ENCODE results near the gene OR6B1. TPM values are rescaled to one million over a fixed set of nuclear protein-coding genes. Genes with fewer than 3 reads are reported as not detected.

The OR6B1 gene
- total and polyA plus RNA-seq, 5 donors from 2014 or later: not detected

GRCh38 chr7:143973870-143974416 lies 26.2 kb upstream of the OR6B1 start:
- no peaks in the 10 kb centered on the region for H3K36me3 Mint-ChIP-seq
- H3K27me3 Mint-ChIP-seq: peaks cover 16% of the 10 kb centered on the region
- Histone ChIP-seq H3K4me1 (ENCODE audit: control insufficient read depth, insufficient read depth, low read length, poor library complexity, severe bottlenecking) (peaks cover 3% of the 10 kb centered on the region), H3K9me3 (ENCODE audit: control insufficient read depth in 2 of 2, low read length in 2 of 2) (no peaks in the 10 kb centered on the region), H3K27ac (ENCODE audit: insufficient read depth, low read length, poor library complexity, severe bottlenecking) (no peak overlapping the region), H3K27me3 (ENCODE audit: control insufficient read depth, insufficient read depth, low read length) (peaks cover 8% of the 10 kb centered on the region), H3K36me3 (ENCODE audit: control insufficient read depth, insufficient read depth, low read length) (no peaks in the 10 kb centered on the region), H3K4me3 (ENCODE audit: low read depth, low read length) (no peak overlapping the region)
- peaks cover 0 to 3% (median 0%) of the 10 kb centered on the region in 7 donors for H3K9me3 Mint-ChIP-seq
- DNase-seq (no peak), ATAC-seq (ENCODE audit: low read depth in 2 of 2) (no peak)
- no peak overlapping the region for H3K27ac Mint-ChIP-seq
- no peaks in the 10 kb centered on the region for H3K4me1 Mint-ChIP-seq
- H3K4me3 Mint-ChIP-seq: no peak overlapping the region

DNA sequence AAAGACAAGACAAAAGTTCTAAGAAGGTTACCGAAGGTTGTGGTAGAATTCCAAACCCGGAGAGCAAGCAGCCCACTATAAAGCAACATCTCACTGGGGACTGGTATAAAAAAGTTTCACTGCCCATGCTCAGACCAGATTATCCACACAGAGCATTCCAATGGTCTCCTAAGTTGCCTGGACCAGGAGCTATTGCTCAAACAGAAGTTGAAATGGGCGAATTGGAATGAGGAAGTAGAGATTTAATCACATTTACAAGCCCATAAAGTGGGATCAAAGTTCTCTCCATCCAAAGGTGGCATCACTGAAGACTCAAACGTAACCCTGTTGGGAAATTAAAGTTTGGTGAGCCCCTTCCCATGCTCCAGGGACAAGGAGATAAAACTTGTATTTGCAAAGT lies 25.7 kb upstream of the OR6B1 start:
- Histone ChIP-seq H3K27me3 (ENCODE audit: control insufficient read depth, insufficient read depth, low read length) (peaks cover 8% of the 10 kb centered on the region), H3K36me3 (ENCODE audit: control insufficient read depth, insufficient read depth, low read length) (no peaks in the 10 kb centered on the region), H3K27ac (ENCODE audit: insufficient read depth, low read length, poor library complexity, severe bottlenecking) (no peak overlapping the region), H3K4me1 (ENCODE audit: control insufficient read depth, insufficient read depth, low read length, poor library complexity, severe bottlenecking) (peaks cover 3% of the 10 kb centered on the region), H3K4me3 (ENCODE audit: low read depth, low read length) (no peak overlapping the region), H3K9me3 (ENCODE audit: control insufficient read depth in 2 of 2, low read length in 2 of 2) (no peaks in the 10 kb centered on the region)
- no peak overlapping the region for H3K27ac Mint-ChIP-seq
- H3K27me3 Mint-ChIP-seq: peaks cover 16% of the 10 kb centered on the region
- no peaks in the 10 kb centered on the region for H3K36me3 Mint-ChIP-seq
- peaks cover 0 to 3% (median 0%) of the 10 kb centered on the region in 7 donors for H3K9me3 Mint-ChIP-seq
- ATAC-seq (ENCODE audit: low read depth in 2 of 2): no peak
- no peak overlapping the region for H3K4me3 Mint-ChIP-seq
- H3K4me1 Mint-ChIP-seq: no peaks in the 10 kb centered on the region
- DNase-seq: no peak

DNA sequence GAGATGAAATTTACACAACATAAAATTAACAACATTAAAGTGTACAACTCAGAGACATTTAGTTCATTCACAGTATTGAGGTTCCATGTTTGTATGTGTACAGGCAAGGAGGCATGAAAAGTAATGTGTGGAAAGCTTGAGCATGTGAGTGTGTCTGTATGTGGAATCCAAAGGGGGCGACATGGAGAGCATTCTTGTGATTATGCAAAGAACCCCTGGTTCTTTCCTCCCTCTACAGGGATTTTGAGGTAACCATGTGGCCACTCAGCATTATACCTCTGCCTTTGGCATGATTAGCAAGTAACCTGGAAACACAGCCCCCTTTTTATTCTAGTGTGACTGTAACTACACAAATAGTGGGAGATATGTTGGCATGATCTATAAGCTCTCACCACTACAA lies 24.5 kb upstream of the OR6B1 start:
- Mint-ChIP-seq H3K4me1 (no peaks in the 10 kb centered on the region), H3K4me3 (no peak overlapping the region), H3K27me3 (peaks cover 16% of the 10 kb centered on the region), H3K9me3 (peaks cover 0 to 3% (median 0%) of the 10 kb centered on the region in 7 donors), H3K27ac (no peak overlapping the region), H3K36me3 (no peaks in the 10 kb centered on the region)
- Histone ChIP-seq H3K4me1 (ENCODE audit: control insufficient read depth, insufficient read depth, low read length, poor library complexity, severe bottlenecking) (peaks cover 3% of the 10 kb centered on the region), H3K27ac (ENCODE audit: insufficient read depth, low read length, poor library complexity, severe bottlenecking) (no peak overlapping the region), H3K4me3 (ENCODE audit: low read depth, low read length) (no peak overlapping the region), H3K9me3 (ENCODE audit: control insufficient read depth in 2 of 2, low read length in 2 of 2) (no peaks in the 10 kb centered on the region), H3K36me3 (ENCODE audit: control insufficient read depth, insufficient read depth, low read length) (no peaks in the 10 kb centered on the region), H3K27me3 (ENCODE audit: control insufficient read depth, insufficient read depth, low read length) (peaks cover 8% of the 10 kb centered on the region)
- no peak for DNase-seq
- ATAC-seq (ENCODE audit: low read depth in 2 of 2): no peak

DNA sequence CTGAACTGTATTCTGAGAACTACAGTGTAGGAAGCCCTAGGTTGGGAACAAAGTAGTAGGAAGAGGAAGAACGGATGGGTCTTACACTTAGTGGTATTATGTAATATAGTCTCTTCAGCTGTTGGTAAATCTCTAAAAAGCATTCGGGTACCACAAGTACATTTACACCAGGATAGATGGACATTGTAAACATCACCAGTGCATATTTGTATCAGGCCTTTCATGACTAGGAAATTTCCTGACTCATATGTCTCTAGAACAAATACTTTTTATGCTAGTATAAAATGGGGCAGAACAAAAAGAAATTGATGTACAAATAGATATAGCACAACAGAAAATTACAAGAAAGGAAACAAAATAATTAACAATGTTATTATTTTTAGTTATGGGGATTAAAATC lies 21.5 kb upstream of the OR6B1 start:
- DNase-seq (no peak), ATAC-seq (ENCODE audit: low read depth in 2 of 2) (no peak)
- Histone ChIP-seq H3K4me3 (ENCODE audit: low read depth, low read length) (no peak overlapping the region), H3K27me3 (ENCODE audit: control insufficient read depth, insufficient read depth, low read length) (peaks cover 8% of the 10 kb centered on the region), H3K4me1 (ENCODE audit: control insufficient read depth, insufficient read depth, low read length, poor library complexity, severe bottlenecking) (peaks cover 3% of the 10 kb centered on the region), H3K27ac (ENCODE audit: insufficient read depth, low read length, poor library complexity, severe bottlenecking) (no peak overlapping the region), H3K36me3 (ENCODE audit: control insufficient read depth, insufficient read depth, low read length) (no peaks in the 10 kb centered on the region), H3K9me3 (ENCODE audit: control insufficient read depth in 2 of 2, low read length in 2 of 2) (no peaks in the 10 kb centered on the region)
- H3K36me3 Mint-ChIP-seq: no peaks in the 10 kb centered on the region
- H3K27ac Mint-ChIP-seq: no peak overlapping the region
- no peaks in the 10 kb centered on the region for H3K4me1 Mint-ChIP-seq
- H3K27me3 Mint-ChIP-seq: no peaks in the 10 kb centered on the region
- peaks cover 0 to 3% (median 0%) of the 10 kb centered on the region in 7 donors for H3K9me3 Mint-ChIP-seq
- H3K4me3 Mint-ChIP-seq: no peak overlapping the region

- Histone ChIP-seq H3K9me3 (ENCODE audit: control insufficient read depth in 2 of 2, low read length in 2 of 2) (no peaks in the 10 kb centered on the region), H3K27me3 (ENCODE audit: control insufficient read depth, insufficient read depth, low read length) (peaks cover 8% of the 10 kb centered on the region), H3K36me3 (ENCODE audit: control insufficient read depth, insufficient read depth, low read length) (no peaks in the 10 kb centered on the region), H3K4me3 (ENCODE audit: low read depth, low read length) (no peak overlapping the region), H3K27ac (ENCODE audit: insufficient read depth, low read length, poor library complexity, severe bottlenecking) (no peak overlapping the region), H3K4me1 (ENCODE audit: control insufficient read depth, insufficient read depth, low read length, poor library complexity, severe bottlenecking) (no peaks in the 10 kb centered on the region)
- ATAC-seq (ENCODE audit: low read depth in 2 of 2) (no peak), DNase-seq (no peak)
- peaks cover 4% of the 10 kb centered on the region for H3K27me3 Mint-ChIP-seq
- no peaks in the 10 kb centered on the region for H3K4me1 Mint-ChIP-seq
- H3K27ac Mint-ChIP-seq: no peak overlapping the region
- no peaks in the 10 kb centered on the region for H3K36me3 Mint-ChIP-seq
- H3K9me3 Mint-ChIP-seq: peaks cover 0 to 3% (median 0%) of the 10 kb centered on the region in 7 donors
- no peak overlapping the region for H3K4me3 Mint-ChIP-seq
Observed at GRCh38 chr7:143979359-143979758, 20.8 kb upstream of the OR6B1 start.

GRCh38 chr7:143979998-143980397 lies 20.1 kb upstream of the OR6B1 start:
- Histone ChIP-seq H3K9me3 (ENCODE audit: control insufficient read depth in 2 of 2, low read length in 2 of 2) (no peaks in the 10 kb centered on the region), H3K36me3 (ENCODE audit: control insufficient read depth, insufficient read depth, low read length) (no peaks in the 10 kb centered on the region), H3K4me1 (ENCODE audit: control insufficient read depth, insufficient read depth, low read length, poor library complexity, severe bottlenecking) (no peaks in the 10 kb centered on the region), H3K27ac (ENCODE audit: insufficient read depth, low read length, poor library complexity, severe bottlenecking) (no peak overlapping the region), H3K4me3 (ENCODE audit: low read depth, low read length) (no peak overlapping the region), H3K27me3 (ENCODE audit: control insufficient read depth, insufficient read depth, low read length) (peaks cover 8% of the 10 kb centered on the region)
- no peaks in the 10 kb centered on the region for H3K36me3 Mint-ChIP-seq
- H3K27me3 Mint-ChIP-seq: peaks cover 4% of the 10 kb centered on the region
- H3K4me1 Mint-ChIP-seq: no peaks in the 10 kb centered on the region
- no peak overlapping the region for H3K4me3 Mint-ChIP-seq
- ATAC-seq (ENCODE audit: low read depth in 2 of 2) (no peak), DNase-seq (no peak)
- peaks cover 0 to 3% (median 0%) of the 10 kb centered on the region in 7 donors for H3K9me3 Mint-ChIP-seq
- no peak overlapping the region for H3K27ac Mint-ChIP-seq

GRCh38 chr7:143980746-143981510 lies 19.2 kb upstream of the OR6B1 start:
- Histone ChIP-seq H3K4me1 (ENCODE audit: control insufficient read depth, insufficient read depth, low read length, poor library complexity, severe bottlenecking) (no peaks in the 10 kb centered on the region), H3K9me3 (ENCODE audit: control insufficient read depth in 2 of 2, low read length in 2 of 2) (no peaks in the 10 kb centered on the region), H3K36me3 (ENCODE audit: control insufficient read depth, insufficient read depth, low read length) (no peaks in the 10 kb centered on the region), H3K4me3 (ENCODE audit: low read depth, low read length) (no peak overlapping the region), H3K27me3 (ENCODE audit: control insufficient read depth, insufficient read depth, low read length) (peaks cover 6% of the 10 kb centered on the region), H3K27ac (ENCODE audit: insufficient read depth, low read length, poor library complexity, severe bottlenecking) (no peak overlapping the region)
- peak overlapping the region in 1 of 4 donors; percentile 34 for H3K4me3 Mint-ChIP-seq
- H3K9me3 Mint-ChIP-seq: peaks cover 0 to 3% (median 0%) of the 10 kb centered on the region in 7 donors
- no peaks in the 10 kb centered on the region for H3K4me1 Mint-ChIP-seq
- H3K36me3 Mint-ChIP-seq: no peaks in the 10 kb centered on the region
- DNase-seq: no peak
- H3K27ac Mint-ChIP-seq: no peak overlapping the region
- no peak for ATAC-seq (ENCODE audit: low read depth in 2 of 2)
- peaks cover 4% of the 10 kb centered on the region for H3K27me3 Mint-ChIP-seq

- H3K9me3 ChIP-seq (ENCODE audit: control insufficient read depth in 2 of 2, low read length in 2 of 2): no peaks in the 10 kb centered on the region
- Mint-ChIP-seq H3K27ac (no peak overlapping the region), H3K4me3 (no peak overlapping the region), H3K4me1 (peaks cover 0 to 5% (median 2%) of the 10 kb centered on the region in 4 donors), H3K36me3 (no peaks in the 10 kb centered on the region), H3K9me3 (peaks cover 0 to 3% (median 0%) of the 10 kb centered on the region in 7 donors), H3K27me3 (peaks cover 8% of the 10 kb centered on the region)
- ATAC-seq (ENCODE audit: low read depth in 2 of 2) (no peak), DNase-seq (no peak)
- H3K27me3 ChIP-seq (ENCODE audit: control insufficient read depth, insufficient read depth, low read length): no peaks in the 10 kb centered on the region
- no peaks in the 10 kb centered on the region for H3K4me1 ChIP-seq (ENCODE audit: control insufficient read depth, insufficient read depth, low read length, poor library complexity, severe bottlenecking)
- no peak overlapping the region for H3K4me3 ChIP-seq (ENCODE audit: low read depth, low read length)
- no peaks in the 10 kb centered on the region for H3K36me3 ChIP-seq (ENCODE audit: control insufficient read depth, insufficient read depth, low read length)
- no peak overlapping the region for H3K27ac ChIP-seq (ENCODE audit: insufficient read depth, low read length, poor library complexity, severe bottlenecking)
Observed at GRCh38 chr7:143983960-143984359, 16.2 kb upstream of the OR6B1 start.

Data from CD4-positive, CD25-positive, alpha-beta regulatory T cell (primary cell).